Tibial artery (tissue), 4 donors: ENCODE results near the gene HS6ST1.
A peak's percentile ranks its signal among the peaks of the same experiment; 100 is the strongest.
"Not testable (repeated sequence)": the region's sequence is repeated elsewhere in the genome, so short reads cannot be mapped to it uniquely, and the experiment has no call there.

Experiments used
- DNase-seq, 2 donors: peaks; one replicate each; pipeline ENCODE4 v3.0.0-alpha.2; 2019
- H3K27ac ChIP-seq, 2 donors: fragments of 200-600 bp; sonication (generic) in 1 of 2; 1 replicate in 1 of 2; 2 replicates in 1 of 2; pipeline ENCODE4 v1.5.1; 2018 to 2019; ENCODE audit warnings: mild to moderate bottlenecking in 1 of 2
- H3K27me3 ChIP-seq, 2 donors: fragments of 200-600 bp; sonication (generic) in 1 of 2; one replicate each; pipeline versions ENCODE4 v1.5.1 to v1.6.0; 2016 to 2019
- H3K36me3 ChIP-seq, 3 donors: fragments of 200-600 bp; sonication (generic) in 2 of 3; one replicate each; pipeline ENCODE4 v1.5.1; 2016 to 2019; ENCODE audit warnings: mild to moderate bottlenecking in 2 of 3
- H3K4me1 ChIP-seq, 4 donors: fragments of 200-600 bp; sonication (generic) in 2 of 4; 1 replicate in 3 of 4; 2 replicates in 1 of 4; pipeline ENCODE4 v1.5.1; 2016 to 2019
- H3K4me3 ChIP-seq, 2 donors: fragments of 200-600 bp; sonication (generic) in 1 of 2; 1 replicate in 1 of 2; 2 replicates in 1 of 2; pipeline ENCODE4 v1.5.1; 2018 to 2019; ENCODE audit warnings: mild to moderate bottlenecking in 2 of 2
- H3K9me3 ChIP-seq, 3 donors: fragments of 200-600 bp; sonication (generic) in 1 of 3; one replicate each; pipeline ENCODE4 v1.5.1; 2016 to 2019
- intact Hi-C: fragments of 100-400 bp; cut with DNase I; formaldehyde crosslinking; loops from one replicate; pipeline ENCODE4 v1.15.0; 2023; ENCODE audit warnings: low total_unique reads
- TF ChIP-seq, protein P1 (sequence below), 2 experiments: fragments of 200-600 bp in 1 of 2; fragments of 450-650 bp in 1 of 2; IDR thresholded peaks; one replicate each; pipeline ENCODE4 v1.5.1; 2017 to 2019; ENCODE audit warnings: antibody characterized with exemption in 2 of 2, mild to moderate bottlenecking in 1 of 2, moderate library complexity in 1 of 2

Gene HS6ST1

GRCh38 chr2:128269990-128270671 lies 48.5 kb downstream of the HS6ST1 start:
- intact Hi-C loops: no loop called here
- Histone ChIP-seq H3K9me3 (peaks cover 0 to 4% (median 0%) of the 10 kb centered on the region in 3 donors), H3K4me1 (no peaks in the 10 kb centered on the region), H3K4me3 (no peak overlapping the region), H3K27me3 (no peaks in the 10 kb centered on the region), H3K36me3 (peaks cover 10 to 37% (median 14%) of the 10 kb centered on the region in 3 donors), H3K27ac (no peak overlapping the region)
- DNase-seq: peak in 1 of 2 donors; percentile 62
- TF ChIP-seq, protein P1, sequence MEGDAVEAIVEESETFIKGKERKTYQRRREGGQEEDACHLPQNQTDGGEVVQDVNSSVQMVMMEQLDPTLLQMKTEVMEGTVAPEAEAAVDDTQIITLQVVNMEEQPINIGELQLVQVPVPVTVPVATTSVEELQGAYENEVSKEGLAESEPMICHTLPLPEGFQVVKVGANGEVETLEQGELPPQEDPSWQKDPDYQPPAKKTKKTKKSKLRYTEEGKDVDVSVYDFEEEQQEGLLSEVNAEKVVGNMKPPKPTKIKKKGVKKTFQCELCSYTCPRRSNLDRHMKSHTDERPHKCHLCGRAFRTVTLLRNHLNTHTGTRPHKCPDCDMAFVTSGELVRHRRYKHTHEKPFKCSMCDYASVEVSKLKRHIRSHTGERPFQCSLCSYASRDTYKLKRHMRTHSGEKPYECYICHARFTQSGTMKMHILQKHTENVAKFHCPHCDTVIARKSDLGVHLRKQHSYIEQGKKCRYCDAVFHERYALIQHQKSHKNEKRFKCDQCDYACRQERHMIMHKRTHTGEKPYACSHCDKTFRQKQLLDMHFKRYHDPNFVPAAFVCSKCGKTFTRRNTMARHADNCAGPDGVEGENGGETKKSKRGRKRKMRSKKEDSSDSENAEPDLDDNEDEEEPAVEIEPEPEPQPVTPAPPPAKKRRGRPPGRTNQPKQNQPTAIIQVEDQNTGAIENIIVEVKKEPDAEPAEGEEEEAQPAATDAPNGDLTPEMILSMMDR (IDR thresholded peaks at IDR 0.05): no peak

DNA sequence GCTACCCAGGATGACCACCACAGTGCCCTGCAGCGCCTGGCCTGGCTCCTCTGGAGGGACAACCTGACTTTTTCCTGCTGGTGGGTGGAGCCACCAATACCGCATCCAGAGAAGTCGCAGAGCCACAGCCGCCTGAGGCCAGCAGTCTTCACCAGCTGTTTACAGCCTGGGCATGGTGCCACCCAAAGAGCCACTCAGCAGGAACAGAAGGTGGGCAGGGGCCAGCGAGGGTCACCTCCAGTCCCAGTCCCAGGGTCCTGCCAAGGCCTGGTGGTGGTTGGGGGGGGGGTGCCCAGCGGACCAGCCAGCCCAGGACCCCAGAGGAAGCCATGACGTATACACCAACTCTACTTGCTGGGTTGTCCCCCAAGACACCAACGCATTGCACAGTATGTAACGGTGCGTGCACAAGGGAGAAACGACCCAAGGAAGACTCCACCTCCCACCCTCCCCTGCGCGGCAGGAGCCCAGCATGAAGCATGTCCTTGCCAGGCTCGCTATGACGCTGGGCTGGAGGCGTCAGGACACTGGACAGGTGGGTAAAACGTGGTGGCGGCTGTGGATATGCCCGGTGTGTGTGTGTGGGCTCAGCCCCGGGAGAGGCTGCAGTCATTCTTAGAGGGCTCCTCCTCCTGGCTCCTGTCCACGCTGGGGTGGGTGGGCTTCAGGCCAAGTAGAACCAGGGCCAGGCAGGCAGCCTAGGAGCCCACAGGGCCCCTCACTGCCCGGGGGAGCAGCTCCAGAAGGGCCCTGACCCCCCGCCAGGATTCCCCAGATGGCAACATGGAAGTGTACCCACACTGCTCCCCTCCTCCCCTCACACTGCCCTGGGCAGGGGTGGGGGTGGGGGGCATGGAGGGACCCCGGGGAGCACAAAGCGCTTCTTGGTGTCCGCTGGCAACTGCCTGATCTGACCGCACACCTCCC lies 49.3 kb downstream of the HS6ST1 start:
- intact Hi-C loops: no loop called here
- TF ChIP-seq, protein P1 (IDR thresholded peaks at IDR 0.05): no peak
- H3K4me3 ChIP-seq: no peak overlapping the region
- H3K4me1 ChIP-seq: no peaks in the 10 kb centered on the region
- H3K36me3 ChIP-seq: peaks cover 8 to 33% (median 10%) of the 10 kb centered on the region in 3 donors
- no peaks in the 10 kb centered on the region for H3K27me3 ChIP-seq
- H3K27ac ChIP-seq: no peak overlapping the region
- H3K9me3 ChIP-seq: peaks cover 0 to under 1% (median 0%) of the 10 kb centered on the region in 3 donors
- DNase-seq: peak in 1 of 2 donors; percentile 61

DNA sequence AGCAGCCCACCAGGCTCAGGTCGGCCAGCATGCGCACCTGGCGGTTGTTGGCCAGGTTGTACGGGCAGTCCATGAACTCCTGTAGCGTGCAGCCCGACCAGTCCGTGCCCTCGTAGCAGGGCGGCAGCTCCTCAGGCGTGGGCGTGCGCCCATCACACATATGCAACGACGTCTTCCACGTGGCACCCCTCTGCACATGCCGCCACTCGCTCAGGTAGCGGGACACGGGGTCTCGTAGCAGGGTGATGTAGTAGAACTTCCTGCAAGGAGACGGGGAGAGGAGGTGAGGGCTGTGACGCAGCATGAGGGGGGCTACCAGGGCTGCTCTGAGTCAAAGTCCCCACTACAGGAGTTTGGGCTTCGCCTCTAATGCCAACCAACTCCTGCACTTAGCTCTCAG lies 50.1 kb downstream of the HS6ST1 start:
- intact Hi-C loops, DNase-seq, H3K27ac ChIP-seq, H3K4me3 ChIP-seq, H3K4me1 ChIP-seq, H3K9me3 ChIP-seq, H3K27me3 ChIP-seq: not testable (repeated sequence)
- H3K36me3 ChIP-seq: peaks cover under 1 to 26% (median 7%) of the 10 kb centered on the region in 3 donors

DNA sequence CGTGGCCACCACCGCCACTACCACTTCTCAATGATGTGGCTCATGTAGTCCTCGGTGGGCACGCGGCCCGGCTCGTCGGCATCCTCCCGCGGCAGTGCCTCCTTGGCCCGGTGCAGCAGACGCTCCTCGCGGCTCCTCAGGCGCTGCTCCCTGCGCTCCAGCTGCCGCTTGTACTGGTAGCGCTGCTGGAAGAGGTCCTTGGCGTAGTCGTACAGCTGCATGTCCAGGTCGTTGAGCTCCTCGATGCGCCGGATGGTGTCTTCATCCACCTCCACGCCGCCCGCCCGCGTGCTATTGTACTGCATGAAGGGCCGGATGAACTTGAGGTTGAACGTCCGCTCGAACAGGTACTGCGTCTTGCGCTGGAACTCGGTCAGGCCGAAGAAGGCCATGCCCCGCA lies 50.5 kb downstream of the HS6ST1 start:
- H3K9me3 ChIP-seq, H3K27ac ChIP-seq, H3K4me1 ChIP-seq, H3K27me3 ChIP-seq, H3K4me3 ChIP-seq, intact Hi-C loops: not testable (repeated sequence)
- DNase-seq: peak in 1 of 2 donors; percentile 61
- H3K36me3 ChIP-seq: peaks cover 0 to 26% (median 7%) of the 10 kb centered on the region in 3 donors

- H3K4me1 ChIP-seq, intact Hi-C loops: not testable (repeated sequence)
- H3K36me3 ChIP-seq: peaks cover 0 to 26% (median 7%) of the 10 kb centered on the region in 3 donors
Observed at GRCh38 chr2:128267649-128268048, 51.0 kb downstream of the HS6ST1 start.

GRCh38 chr2:128267197-128267596 lies 51.5 kb downstream of the HS6ST1 start:
- peaks cover 0 to 26% (median 7%) of the 10 kb centered on the region in 3 donors for H3K36me3 ChIP-seq
- intact Hi-C loops: not testable (repeated sequence)

More at GRCh38 chr2:128267649-128268048, 51.0 kb downstream of the HS6ST1 start:
- not testable (repeated sequence) for H3K27ac ChIP-seq, H3K4me3 ChIP-seq, H3K9me3 ChIP-seq, H3K27me3 ChIP-seq
- peak in 1 of 2 donors; percentile 49 for DNase-seq

GRCh38 chr2:128266463-128266862 lies 52.2 kb downstream of the HS6ST1 start:
- peak in 1 of 2 donors; percentile 59 for DNase-seq
- not testable (repeated sequence) for H3K27ac ChIP-seq

More at GRCh38 chr2:128267197-128267596, 51.5 kb downstream of the HS6ST1 start:
- not testable (repeated sequence) for H3K4me1 ChIP-seq, H3K9me3 ChIP-seq, H3K4me3 ChIP-seq, H3K27me3 ChIP-seq, DNase-seq, H3K27ac ChIP-seq

DNA sequence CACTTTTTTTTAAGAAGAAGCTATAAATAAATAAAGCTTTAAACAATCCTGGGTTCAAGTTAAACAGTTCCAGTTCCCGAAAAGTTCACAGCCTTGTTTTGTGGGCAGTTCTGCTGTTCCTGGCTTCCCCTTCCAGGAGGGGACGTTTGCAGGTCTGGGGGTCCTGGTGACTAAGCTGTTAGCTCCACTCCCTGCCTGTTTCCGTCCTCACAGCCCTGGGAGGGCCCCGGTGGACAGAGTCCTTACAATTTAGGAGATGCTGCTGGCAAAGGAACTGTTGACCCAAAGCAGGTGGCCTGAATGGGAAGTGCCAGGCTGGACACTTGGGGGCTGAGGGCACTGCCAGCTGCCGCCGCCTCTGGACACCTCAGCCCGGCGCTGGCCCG lies 53.1 kb downstream of the HS6ST1 start:
- H3K4me3 ChIP-seq, intact Hi-C loops, H3K27ac ChIP-seq, H3K27me3 ChIP-seq, DNase-seq, H3K9me3 ChIP-seq: not testable (repeated sequence)
- Histone ChIP-seq H3K4me1 (peaks cover 0 to 13% (median 2%) of the 10 kb centered on the region in 4 donors), H3K36me3 (peaks cover 0 to 26% (median 7%) of the 10 kb centered on the region in 3 donors)

More at GRCh38 chr2:128266463-128266862, 52.2 kb downstream of the HS6ST1 start:
- H3K9me3 ChIP-seq, intact Hi-C loops, H3K4me3 ChIP-seq, H3K4me1 ChIP-seq, H3K27me3 ChIP-seq: not testable (repeated sequence)
- peaks cover 0 to 26% (median 7%) of the 10 kb centered on the region in 3 donors for H3K36me3 ChIP-seq
